Neural cell (in vitro differentiated cells): ENCODE data around the gene SALL2. TPM values are rescaled to one million over a fixed set of nuclear protein-coding genes. Genes with fewer than 3 reads are reported as not detected.

Experiments
- polyA plus RNA-seq: library from polyadenylated mRNA; depleted of rRNA; stranded (reverse); fragments of >200 nt; gene quantifications from 2 replicates; pipeline ENCODE4 v1.2.3, GENCODE V29; 2014

Gene SALL2
- polyA plus RNA-seq, 1 donor from 2014 or later, result 23.6 TPM

Other genes with a start within 250 kb of the SALL2 start
- not detected in 2 replicates for gene RPGRIP1, start 246.3 kb downstream of the SALL2 start, polyA plus RNA-seq
- gene SUPT16H, start 142.3 kb downstream of the SALL2 start, polyA plus RNA-seq, result 83.4 and 96.2 TPM in 2 replicates
- 44.1 and 52.3 TPM in 2 replicates for gene CHD8, start 70.2 kb downstream of the SALL2 start, polyA plus RNA-seq
- 47.6 and 47.9 TPM in 2 replicates for gene RAB2B, start 49.4 kb downstream of the SALL2 start, polyA plus RNA-seq
- gene TOX4, start 49.2 kb downstream of the SALL2 start, polyA plus RNA-seq, result 56.8 and 57.4 TPM in 2 replicates
- 234 and 262 TPM in 2 replicates for gene METTL3, start 15.0 kb downstream of the SALL2 start, polyA plus RNA-seq
- gene OR10G3, start 53.7 kb upstream of the SALL2 start, polyA plus RNA-seq, result not detected in 2 replicates
- gene OR10G2, start 108.6 kb upstream of the SALL2 start, polyA plus RNA-seq, result not detected in 2 replicates
- not detected in 2 replicates for gene OR4E2, start 127.5 kb upstream of the SALL2 start, polyA plus RNA-seq
- gene OR4E1, start 147.5 kb upstream of the SALL2 start, polyA plus RNA-seq, result not detected in 2 replicates